GM06990 (cell line): ENCODE data around the gene SFXN2.

Experiments
- DNase-seq: peaks from one replicate; pipeline ENCODE4 v3.0.0-alpha.2; 2011; ENCODE audit not compliant: insufficient read length; ENCODE audit errors: extremely low read depth
- H3K27me3 ChIP-seq: replicated peaks from 2 replicates; pipeline ENCODE4 v1.6.0; 2011; ENCODE audit warnings: low read length; ENCODE audit not compliant: control insufficient read depth, insufficient read depth
- H3K36me3 ChIP-seq: 2 replicates; pipeline ENCODE4 v1.5.1; 2011; ENCODE audit warnings: low read length; ENCODE audit not compliant: control insufficient read depth, insufficient read depth
- H3K4me3 ChIP-seq: replicated peaks from 2 replicates; pipeline ENCODE4 v1.5.1; 2011; ENCODE audit warnings: low read depth, mild to moderate bottlenecking, control low read depth, low read length
- TF ChIP-seq, protein P1 (sequence below): IDR thresholded peaks from 2 replicates; pipeline ENCODE4 v1.5.1; 2011; ENCODE audit warnings: low read length, control low read depth, mild to moderate bottlenecking, inconsistent platforms; ENCODE audit not compliant: insufficient read depth, poor library complexity, severe bottlenecking

SFXN2 gene

GRCh38 chr10:102727037-102727818 is 12.8 kb downstream of the SFXN2 start:
- no peak for DNase-seq
- Histone ChIP-seq H3K27me3 (no peaks in the 10 kb centered on the region), H3K4me3 (no peak overlapping the region), H3K36me3 (peaks cover 9% of the 10 kb centered on the region)
- TF ChIP-seq, protein P1, sequence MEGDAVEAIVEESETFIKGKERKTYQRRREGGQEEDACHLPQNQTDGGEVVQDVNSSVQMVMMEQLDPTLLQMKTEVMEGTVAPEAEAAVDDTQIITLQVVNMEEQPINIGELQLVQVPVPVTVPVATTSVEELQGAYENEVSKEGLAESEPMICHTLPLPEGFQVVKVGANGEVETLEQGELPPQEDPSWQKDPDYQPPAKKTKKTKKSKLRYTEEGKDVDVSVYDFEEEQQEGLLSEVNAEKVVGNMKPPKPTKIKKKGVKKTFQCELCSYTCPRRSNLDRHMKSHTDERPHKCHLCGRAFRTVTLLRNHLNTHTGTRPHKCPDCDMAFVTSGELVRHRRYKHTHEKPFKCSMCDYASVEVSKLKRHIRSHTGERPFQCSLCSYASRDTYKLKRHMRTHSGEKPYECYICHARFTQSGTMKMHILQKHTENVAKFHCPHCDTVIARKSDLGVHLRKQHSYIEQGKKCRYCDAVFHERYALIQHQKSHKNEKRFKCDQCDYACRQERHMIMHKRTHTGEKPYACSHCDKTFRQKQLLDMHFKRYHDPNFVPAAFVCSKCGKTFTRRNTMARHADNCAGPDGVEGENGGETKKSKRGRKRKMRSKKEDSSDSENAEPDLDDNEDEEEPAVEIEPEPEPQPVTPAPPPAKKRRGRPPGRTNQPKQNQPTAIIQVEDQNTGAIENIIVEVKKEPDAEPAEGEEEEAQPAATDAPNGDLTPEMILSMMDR, result no peak

DNA sequence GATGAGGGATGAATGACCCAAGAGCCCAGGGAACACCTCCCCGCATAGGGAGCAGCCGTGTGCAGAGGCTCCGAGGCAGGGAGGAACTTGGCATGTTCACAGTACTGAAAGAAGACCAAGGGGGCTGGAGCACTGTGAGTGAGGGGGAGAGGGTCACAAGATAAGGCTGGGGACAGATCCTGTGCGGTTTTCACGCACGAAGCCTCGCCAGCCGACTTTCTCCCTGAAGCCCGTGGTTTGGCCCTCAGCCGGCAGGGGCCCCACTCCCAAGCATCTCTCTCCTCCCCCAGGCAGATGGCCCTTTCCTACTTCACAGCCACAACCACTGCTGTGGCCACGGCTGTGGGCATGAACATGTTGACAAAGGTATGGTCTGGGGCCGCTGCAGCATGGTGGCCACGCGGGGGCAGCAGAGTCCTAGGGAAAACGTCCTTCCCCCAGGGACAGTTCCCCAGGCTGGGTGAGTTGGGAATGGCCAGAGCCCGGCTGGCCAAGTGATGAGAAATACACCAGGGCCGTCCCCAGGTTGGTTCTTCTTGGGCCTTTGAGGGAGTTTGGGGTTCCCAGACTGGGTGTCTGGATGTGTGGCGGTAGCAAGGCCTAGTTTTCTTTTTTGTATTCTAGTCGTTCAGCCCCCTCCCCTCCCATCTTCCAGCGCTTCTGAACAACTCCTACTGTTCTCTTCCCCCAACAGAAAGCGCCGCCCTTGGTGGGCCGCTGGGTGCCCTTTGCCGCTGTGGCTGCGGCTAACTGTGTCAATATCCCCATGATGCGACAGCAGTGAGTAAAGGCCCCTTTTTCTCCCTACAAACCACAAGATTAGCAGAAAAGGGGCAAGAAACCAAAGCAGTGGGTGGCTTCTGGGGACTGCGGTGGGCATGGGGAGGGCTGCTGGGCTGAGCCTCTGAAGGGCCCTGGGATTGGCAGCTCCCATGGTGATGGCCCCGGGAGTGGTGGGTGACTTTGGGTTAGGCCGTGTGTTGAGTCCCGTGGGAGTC is 14.9 kb downstream of the SFXN2 start:
- peak; percentile 43 for DNase-seq
- no peaks in the 10 kb centered on the region for H3K27me3 ChIP-seq
- no peak overlapping the region for H3K4me3 ChIP-seq
- H3K36me3 ChIP-seq, result peaks cover 13% of the 10 kb centered on the region
- TF ChIP-seq, protein P1, result peak; percentile 75

- no peaks in the 10 kb centered on the region for H3K27me3 ChIP-seq
- peaks cover 16% of the 10 kb centered on the region for H3K36me3 ChIP-seq
- TF ChIP-seq, protein P1, result no peak
- no peak overlapping the region for H3K4me3 ChIP-seq
- DNase-seq, result no peak
These were observed 16.9 kb downstream of the SFXN2 start for GRCh38 chr10:102731222-102731800.

- DNase-seq, result no peak
- Histone ChIP-seq H3K36me3 (peaks cover 14% of the 10 kb centered on the region), H3K4me3 (no peak overlapping the region), H3K27me3 (no peaks in the 10 kb centered on the region)
- TF ChIP-seq, protein P1, result no peak
These were observed 18.2 kb downstream of the SFXN2 start for GRCh38 chr10:102732661-102733060.

DNA sequence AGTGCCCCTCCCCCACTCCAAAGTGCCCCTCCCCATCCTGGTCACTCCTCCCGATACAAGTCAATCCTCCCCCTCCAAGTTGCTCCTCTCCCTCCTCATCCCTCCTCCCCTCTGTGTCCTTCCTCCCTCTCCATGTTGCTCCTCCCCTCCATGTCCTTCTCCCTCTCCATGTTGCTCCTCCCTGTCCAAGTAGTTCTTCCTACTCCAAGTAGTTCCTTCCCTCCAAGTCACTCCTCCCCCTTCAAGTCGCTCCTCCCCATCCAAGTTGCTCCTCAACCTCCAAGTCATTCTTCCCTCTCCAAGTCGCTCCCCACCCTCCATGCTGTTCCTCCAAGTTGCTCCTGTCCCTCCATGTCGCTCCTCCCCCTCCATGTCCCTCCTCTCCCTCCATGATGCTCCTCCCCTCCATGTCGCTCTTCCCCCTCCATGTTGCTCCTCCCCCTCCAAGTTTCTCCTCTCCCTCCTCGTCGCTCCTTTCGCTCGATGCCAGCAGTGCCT is 20.7 kb downstream of the SFXN2 start:
- TF ChIP-seq, protein P1, result no peak
- DNase-seq, result no peak
- peaks cover 14% of the 10 kb centered on the region for H3K36me3 ChIP-seq
- no peaks in the 10 kb centered on the region for H3K27me3 ChIP-seq
- H3K4me3 ChIP-seq, result no peak overlapping the region
